Muscle of back (tissue), 11 donors: Measurements from ENCODE around the gene DPP7. TPM values are rescaled to one million over a fixed set of nuclear protein-coding genes. Genes with fewer than 3 reads are reported as not detected.

ENCODE experiments used
- DNase-seq, 3 donors: peaks; one replicate each; pipeline versions ENCODE4 v3.0.0 to v3.0.0-alpha.2; 2013
- polyA plus RNA-seq, 10 donors: library from polyadenylated mRNA; unstranded; fragments of 120-200 nt; gene quantifications; one replicate each; pipeline ENCODE4 v1.2.1, GENCODE V29; 2013; ENCODE audit not compliant: insufficient read length in 10 of 10

The DPP7 gene
- polyA plus RNA-seq, 10 donors, result 21.9 to 43.1 (median 28.8) TPM

DNA sequence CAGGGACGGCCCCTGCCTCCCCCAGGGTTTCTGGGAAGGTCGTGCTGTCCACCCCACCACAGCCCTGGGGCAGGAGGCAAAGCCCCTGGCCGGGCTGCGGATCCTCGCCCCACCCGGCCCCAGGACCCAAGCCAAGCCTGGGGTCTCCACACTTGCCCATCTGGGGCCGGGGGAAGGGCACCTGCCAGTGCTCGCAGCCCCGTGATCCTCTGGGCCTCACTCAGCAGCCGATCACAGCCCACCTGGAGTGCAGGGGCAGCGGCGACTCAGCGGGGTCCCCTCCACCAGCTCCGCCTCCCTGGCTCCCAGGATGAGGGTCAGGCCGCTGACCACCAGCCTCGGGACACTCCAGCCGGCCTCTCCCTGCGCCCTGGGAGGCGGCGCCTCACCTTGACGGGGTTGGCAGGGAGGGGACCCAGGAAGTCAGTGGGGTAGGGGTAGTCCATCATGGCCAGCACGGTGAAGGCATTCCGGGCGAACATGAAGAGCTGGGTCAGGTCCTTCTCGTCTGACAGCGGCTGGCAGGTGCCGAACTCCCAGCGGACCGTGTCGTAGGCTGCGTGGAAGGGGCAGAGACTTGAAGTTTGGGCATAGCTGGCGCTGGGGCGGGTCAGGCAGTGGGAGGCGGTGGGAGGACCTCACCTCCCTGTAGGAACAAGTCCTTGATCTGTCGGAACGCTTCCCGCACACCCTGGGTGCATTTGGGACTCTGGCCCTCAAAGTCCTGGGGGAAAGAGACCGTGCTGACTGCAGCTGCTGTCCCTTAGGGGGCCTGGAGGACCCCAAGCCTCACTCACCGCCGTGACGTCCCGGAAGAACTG is 1.8 kb downstream of the DPP7 start:
- no peak for DNase-seq

DNA sequence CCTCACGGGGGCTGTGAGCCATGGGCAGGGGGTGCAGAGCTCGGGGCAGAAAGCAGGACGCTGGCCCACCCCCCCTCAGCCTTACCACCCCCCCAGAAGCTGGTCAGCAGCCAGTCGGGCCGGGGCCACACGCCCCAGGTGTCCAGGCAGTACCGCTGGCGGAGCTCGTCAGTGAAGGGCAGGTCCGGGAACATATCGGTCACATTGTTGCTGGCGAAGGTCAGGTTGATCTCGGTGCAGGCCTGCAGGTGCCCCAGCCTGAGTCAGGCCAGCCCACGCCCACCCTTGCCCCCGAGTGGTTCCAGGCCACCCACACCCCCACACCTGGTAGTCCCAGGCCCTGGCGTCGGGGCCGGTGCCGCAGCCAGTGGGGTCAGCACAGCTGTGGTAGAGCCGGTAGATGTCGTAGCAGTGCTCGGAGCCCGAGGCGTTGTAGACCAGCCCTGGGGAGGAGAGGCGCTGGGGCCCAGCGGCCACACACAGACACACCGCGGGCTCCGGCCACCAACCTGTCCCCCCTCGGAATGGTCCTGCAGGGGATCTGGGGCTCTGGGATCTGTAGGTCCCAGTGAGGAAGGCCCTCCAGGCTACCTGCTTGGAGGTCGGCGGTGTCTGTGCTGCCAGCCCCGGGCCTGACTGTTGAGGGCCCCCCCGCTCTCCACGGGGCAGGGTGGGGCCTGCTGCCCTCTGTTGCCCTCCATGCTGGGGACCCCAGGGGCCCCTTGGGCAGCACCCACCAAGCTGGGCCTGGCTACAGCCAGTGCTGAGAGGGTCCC is 2.6 kb downstream of the DPP7 start:
- no peak for DNase-seq

DNA sequence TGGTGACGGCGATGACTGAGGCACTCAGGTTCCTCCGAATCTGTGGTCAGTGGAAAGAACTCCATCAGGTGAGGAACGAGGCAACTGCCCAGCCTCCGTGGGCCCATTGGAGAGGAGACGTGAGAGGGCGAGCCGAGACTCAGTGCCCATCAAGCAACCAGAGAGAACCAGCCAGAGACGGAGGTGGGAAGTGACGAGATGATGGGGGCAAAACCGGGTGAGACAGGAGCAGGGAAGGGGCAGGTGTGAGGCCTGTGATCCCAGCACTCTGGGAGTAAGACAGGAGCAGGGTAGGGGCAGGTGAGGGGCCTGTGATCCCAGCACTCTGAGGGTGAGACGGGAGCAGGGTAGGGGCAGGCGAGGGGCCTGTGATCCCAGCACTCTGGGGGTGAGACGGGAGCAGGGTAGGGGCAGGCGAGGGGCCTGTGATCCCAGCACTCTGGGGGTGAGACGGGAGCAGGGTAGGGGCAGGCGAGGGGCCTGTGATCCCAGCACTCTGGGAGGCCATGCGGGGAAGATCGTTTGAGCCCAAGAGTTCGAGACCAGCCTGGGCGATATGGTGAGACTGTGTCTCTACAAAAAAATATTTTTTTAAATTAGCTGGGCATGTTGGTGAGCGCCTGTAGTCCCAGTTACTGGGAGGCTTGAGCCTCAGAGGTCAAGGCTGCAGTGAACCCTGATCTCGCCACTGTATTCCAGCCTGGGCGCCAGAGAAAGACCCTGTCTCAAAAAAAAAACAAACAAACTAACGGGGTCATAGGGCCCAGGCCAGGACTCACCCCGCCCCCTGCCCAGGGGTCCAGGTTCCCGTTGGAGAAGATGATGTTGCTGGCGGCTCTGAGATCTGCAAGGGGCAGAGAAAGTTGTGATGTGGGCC is 3.4 kb downstream of the DPP7 start:
- no peak for DNase-seq

GRCh38 chr9:137110147-137110910 is 4.2 kb downstream of the DPP7 start:
- no peak for DNase-seq

- DNase-seq, result no peak
These were observed 5.0 kb downstream of the DPP7 start for GRCh38 chr9:137109250-137110146.

DNA sequence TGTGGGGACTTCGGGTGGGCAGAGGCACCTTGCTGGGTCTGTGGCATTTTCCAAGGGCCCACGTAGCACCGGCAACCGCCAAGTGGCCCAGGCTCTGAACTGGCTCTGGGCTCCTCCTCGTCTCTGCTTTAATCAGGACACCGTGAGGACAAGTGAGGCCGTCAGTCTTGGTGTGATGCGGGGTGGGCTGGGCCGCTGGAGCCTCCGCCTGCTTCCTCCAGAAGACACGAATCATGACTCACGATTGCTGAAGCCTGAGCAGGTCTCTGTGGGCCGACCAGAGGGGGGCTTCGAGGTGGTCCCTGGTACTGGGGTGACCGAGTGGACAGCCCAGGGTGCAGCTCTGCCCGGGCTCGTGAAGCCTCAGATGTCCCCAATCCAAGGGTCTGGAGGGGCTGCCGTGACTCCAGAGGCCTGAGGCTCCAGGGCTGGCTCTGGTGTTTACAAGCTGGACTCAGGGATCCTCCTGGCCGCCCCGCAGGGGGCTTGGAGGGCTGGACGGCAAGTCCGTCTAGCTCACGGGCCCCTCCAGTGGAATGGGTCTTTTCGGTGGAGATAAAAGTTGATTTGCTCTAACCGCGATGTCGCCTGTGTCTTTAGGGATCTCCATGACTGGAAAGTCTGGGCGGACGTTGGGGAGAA is 5.8 kb downstream of the DPP7 start:
- no peak for DNase-seq

DNA sequence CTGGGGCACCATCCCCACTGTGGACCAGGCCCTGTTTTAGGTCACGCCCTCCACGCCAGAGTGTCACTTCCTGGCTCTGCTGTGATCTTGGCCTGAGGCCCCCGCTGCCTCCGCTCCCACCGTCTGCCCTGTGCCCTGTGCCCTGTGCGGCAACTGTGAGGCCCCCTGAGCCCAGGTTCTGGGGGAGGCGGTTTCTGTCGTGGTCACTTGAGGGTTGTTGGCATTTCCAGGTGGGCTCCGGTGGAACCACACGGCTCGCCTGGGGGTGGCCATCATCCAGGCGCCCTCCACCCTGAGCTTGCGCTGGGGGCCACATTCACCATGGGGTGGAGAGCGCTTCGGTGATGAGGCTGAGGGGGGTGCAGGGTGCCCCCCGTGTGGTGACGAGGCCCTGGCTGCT is 6.6 kb downstream of the DPP7 start:
- no peak for DNase-seq

GRCh38 chr9:137107312-137107921 is 7.1 kb downstream of the DPP7 start:
- no peak for DNase-seq

DNA sequence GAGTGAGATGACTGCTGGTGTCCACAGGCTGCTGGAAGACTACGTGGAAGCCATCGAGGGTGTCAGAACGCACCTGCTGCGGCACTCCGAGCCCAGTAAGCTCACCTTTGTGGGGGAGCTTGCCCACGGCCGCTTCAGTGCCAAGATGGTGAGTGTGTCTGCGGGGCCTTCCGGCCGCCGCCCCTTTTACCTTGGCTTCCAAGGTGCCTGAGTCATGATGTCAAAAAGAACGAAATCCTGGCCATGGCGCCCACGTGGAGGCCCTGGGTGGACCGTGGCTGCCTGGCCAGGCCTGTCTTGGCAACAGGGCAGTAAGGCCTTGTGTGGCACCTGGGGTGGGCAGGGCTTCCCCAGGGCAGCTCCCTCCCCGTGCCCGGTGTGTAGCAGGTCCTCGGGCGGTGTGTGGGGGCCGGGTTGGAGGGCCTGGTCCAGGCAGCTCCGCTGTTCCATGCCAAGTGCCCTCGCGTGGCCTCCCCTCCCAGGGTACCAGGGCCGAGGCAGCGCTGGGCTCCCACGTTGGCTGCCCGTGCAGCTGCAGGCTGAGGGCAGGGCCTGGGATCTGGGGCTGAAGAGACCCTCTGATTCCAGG is 7.8 kb downstream of the DPP7 start:
- DNase-seq, result no peak

GRCh38 chr9:137105814-137106661 is 8.5 kb downstream of the DPP7 start:
- DNase-seq, result no peak

DNA sequence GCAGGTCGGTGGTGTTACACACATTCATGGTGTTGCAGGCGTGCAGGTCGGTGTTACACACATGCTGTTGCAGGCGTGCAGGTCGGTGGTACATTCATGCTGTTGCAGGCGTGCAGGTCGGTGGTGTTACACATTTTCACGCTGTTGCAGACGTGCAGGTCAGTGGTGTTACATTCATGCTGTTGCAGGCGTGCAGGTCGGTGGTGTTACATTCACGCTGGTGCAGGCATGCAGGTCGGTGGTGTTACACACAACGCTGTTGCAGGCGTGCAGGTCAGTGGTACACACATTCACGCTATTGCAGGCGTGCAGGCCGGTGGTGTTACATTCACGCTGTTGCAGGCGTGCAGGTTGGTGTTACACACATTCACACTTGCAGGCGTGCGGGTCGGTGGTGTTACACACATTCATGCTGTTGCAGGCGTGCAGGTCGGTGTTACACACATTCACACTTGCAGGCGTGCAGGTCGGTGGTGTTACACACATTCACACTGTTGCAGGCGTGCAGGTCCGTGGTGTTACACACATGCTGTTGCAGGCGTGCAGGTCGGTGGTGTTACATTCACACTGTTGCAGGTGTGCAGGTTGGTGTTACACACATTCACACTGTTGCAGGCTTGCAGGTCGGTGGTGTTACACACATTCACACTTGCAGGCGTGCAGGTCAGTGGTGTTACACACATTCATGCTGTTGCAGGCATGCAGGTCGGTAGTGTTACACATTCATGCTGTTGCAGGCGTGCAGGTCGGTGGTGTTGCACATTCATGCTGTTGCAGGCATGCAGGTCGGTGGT is 11.1 kb downstream of the DPP7 start:
- no peak for DNase-seq

DNA sequence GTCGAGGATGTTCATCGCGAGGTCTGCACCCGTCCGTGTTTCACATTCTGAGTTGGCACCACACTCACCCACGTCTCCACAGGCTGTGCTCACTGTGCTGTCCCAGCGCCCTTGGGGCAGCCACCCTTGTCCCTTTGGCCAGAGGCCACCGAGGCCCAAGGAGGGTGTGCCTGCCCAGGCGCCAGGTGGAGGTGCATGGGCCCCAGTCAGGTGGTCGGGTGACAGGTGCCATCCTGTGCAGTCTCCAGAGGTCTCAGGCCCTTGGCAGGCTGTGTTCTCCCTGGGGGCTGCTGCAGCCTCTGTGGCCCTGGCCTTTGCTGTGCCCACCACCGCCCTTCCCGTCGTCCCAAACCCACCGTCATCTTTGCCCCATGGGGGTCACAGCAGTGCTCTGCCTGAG is 15.3 kb downstream of the DPP7 start:
- DNase-seq, result no peak

GRCh38 chr9:137097761-137098462 is 16.6 kb downstream of the DPP7 start:
- DNase-seq, result no peak

- no peak for DNase-seq
These were observed 17.6 kb downstream of the DPP7 start for GRCh38 chr9:137096785-137097546.

GRCh38 chr9:137095664-137096517 is 18.6 kb downstream of the DPP7 start:
- no peak for DNase-seq
